ENCODE results near the gene DUOX1. TPM values are rescaled to one million over a fixed set of nuclear protein-coding genes. Genes with fewer than 3 reads are reported as not detected.

The DUOX1 gene
- total RNA-seq, 1 donor from 2014 or later, result 0.50 TPM

DNA sequence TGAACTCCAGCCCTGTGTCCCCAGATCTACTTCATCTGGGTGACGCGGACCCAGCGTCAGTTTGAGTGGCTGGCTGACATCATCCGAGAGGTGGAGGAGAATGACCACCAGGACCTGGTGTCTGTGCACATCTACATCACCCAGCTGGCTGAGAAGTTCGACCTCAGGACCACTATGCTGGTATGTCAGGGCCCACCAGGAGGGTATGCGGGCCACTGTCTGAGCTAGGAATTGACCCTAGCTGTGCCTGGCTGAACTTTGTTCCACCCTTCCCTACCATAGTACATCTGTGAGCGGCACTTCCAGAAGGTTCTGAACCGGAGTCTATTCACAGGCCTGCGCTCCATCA is 33.7 kb downstream of the DUOX1 start:
- Mint-ChIP-seq H3K4me3 (ENCODE audit: low read depth) (no peak overlapping the region), H3K4me1 (ENCODE audit: low read depth) (peaks cover 14% of the 10 kb centered on the region), H3K27ac (no peak overlapping the region), H3K36me3 (ENCODE audit: low read depth) (no peaks in the 10 kb centered on the region), H3K27me3 (ENCODE audit: low read depth) (no peaks in the 10 kb centered on the region), H3K9me3 (no peaks in the 10 kb centered on the region)
- intact Hi-C loops (cut with micrococcal nuclease), result loop anchor here (1.0 kb wide), 1 partner anchor 239 kb away; a partner anchor contains a TSS
- no peak for DNase-seq (ENCODE audit: low spot score)

DNA sequence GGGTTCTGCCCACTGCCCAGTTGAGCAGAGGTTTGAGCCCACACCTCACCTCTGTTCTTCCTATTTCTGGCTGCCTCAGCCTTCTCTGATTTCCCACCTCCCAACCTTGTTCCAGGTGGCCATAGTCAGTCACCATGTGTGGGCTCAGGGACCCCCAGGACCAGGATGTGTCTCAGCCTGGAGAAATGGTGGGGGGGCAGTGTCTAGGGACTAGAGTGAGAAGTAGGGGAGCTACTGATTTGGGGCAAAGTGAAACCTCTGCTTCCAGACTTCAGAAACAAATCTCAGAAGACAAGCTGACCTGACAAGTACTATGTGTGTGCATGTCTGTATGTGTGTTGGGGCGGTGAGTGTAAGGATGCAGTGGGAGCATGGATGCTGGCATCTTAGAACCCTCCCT is 35.1 kb downstream of the DUOX1 start:
- H3K4me3 Mint-ChIP-seq (ENCODE audit: low read depth), result peak overlapping the region; percentile 41
- H3K4me1 Mint-ChIP-seq (ENCODE audit: low read depth), result peaks cover 14% of the 10 kb centered on the region
- no peaks in the 10 kb centered on the region for H3K36me3 Mint-ChIP-seq (ENCODE audit: low read depth)
- peak overlapping the region; percentile 8 for H3K27ac Mint-ChIP-seq
- no peaks in the 10 kb centered on the region for H3K9me3 Mint-ChIP-seq
- intact Hi-C loops (cut with micrococcal nuclease), result no loop called here
- no peaks in the 10 kb centered on the region for H3K27me3 Mint-ChIP-seq (ENCODE audit: low read depth)
- no peak for DNase-seq (ENCODE audit: low spot score)

- peak overlapping the region; percentile 65 for H3K27ac Mint-ChIP-seq
- no peaks in the 10 kb centered on the region for H3K9me3 Mint-ChIP-seq
- H3K4me1 Mint-ChIP-seq (ENCODE audit: low read depth), result peaks cover 14% of the 10 kb centered on the region
- intact Hi-C loops (cut with micrococcal nuclease), result no loop called here
- no peaks in the 10 kb centered on the region for H3K27me3 Mint-ChIP-seq (ENCODE audit: low read depth)
- no peaks in the 10 kb centered on the region for H3K36me3 Mint-ChIP-seq (ENCODE audit: low read depth)
- peak overlapping the region; percentile 74 for H3K4me3 Mint-ChIP-seq (ENCODE audit: low read depth)
- no peak for DNase-seq (ENCODE audit: low spot score)
These were observed 35.7 kb downstream of the DUOX1 start for GRCh38 chr15:45165536-45165935.

DNA sequence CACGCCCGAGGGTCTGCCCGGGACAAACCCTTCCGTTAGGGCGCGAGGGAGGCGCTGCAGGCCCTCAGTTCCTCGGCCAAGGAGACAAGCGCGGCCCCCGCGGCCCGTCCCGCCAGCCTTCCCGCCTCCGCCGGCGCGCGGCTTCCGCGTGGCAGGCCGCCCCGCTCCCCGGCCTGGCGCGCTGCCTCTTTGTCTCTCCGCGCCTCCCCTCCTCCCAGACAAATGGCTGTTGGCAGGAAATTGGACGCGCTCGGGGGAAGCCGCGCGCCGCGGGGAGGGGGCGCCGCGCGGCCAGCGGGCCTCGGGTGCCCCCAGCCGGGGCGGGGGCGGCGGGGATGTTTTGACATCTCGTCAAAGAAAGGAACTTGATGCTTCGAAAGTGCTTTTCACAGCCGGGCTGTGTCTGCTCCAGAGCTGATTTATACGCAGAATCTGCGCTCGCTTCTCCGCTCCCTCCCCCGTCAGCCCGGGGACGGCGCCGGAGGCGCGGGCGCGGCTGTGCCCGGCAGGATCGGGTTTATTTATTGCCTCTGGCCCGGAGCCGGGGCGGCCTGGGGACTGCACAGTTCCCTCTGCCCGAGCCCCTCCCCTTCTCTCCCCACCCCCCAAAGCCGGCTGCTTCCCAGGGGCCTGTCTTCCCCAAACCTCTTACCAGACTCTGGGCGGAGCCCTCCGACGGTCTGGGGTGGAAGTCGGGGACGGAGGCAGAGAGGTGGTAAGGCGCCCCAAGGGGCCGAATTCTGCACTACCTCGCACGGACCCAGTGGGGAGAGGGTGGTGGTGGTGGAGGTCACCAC is 37.2 kb downstream of the DUOX1 start:
- intact Hi-C loops (cut with micrococcal nuclease), result loop anchor here (1.0 to 2.0 kb wide), 2 partner anchors 33 to 292 kb away; no protein-coding TSS in a partner anchor
- Mint-ChIP-seq H3K4me3 (ENCODE audit: low read depth) (peak overlapping the region; percentile 64), H3K27ac (peak overlapping the region; percentile 85), H3K36me3 (ENCODE audit: low read depth) (peaks cover 5% of the 10 kb centered on the region), H3K9me3 (no peaks in the 10 kb centered on the region), H3K27me3 (ENCODE audit: low read depth) (no peaks in the 10 kb centered on the region), H3K4me1 (ENCODE audit: low read depth) (peaks cover 14% of the 10 kb centered on the region)
- DNase-seq (ENCODE audit: low spot score), result peak; percentile 79

GRCh38 chr15:45167631-45168205 is 37.9 kb downstream of the DUOX1 start:
- peak overlapping the region; percentile 64 for H3K4me3 Mint-ChIP-seq (ENCODE audit: low read depth)
- no peak for DNase-seq (ENCODE audit: low spot score)
- H3K36me3 Mint-ChIP-seq (ENCODE audit: low read depth), result peaks cover 5% of the 10 kb centered on the region
- intact Hi-C loops (cut with micrococcal nuclease), result loop anchor here (1.0 to 2.0 kb wide), 2 partner anchors 33 to 291 kb away; no protein-coding TSS in a partner anchor
- H3K9me3 Mint-ChIP-seq, result no peaks in the 10 kb centered on the region
- no peaks in the 10 kb centered on the region for H3K27me3 Mint-ChIP-seq (ENCODE audit: low read depth)
- peaks cover 12% of the 10 kb centered on the region for H3K4me1 Mint-ChIP-seq (ENCODE audit: low read depth)
- peak overlapping the region; percentile 85 for H3K27ac Mint-ChIP-seq

GRCh38 chr15:45168286-45168685 is 38.5 kb downstream of the DUOX1 start:
- intact Hi-C loops (cut with micrococcal nuclease), result no loop called here
- H3K4me3 Mint-ChIP-seq (ENCODE audit: low read depth), result no peak overlapping the region

DNA sequence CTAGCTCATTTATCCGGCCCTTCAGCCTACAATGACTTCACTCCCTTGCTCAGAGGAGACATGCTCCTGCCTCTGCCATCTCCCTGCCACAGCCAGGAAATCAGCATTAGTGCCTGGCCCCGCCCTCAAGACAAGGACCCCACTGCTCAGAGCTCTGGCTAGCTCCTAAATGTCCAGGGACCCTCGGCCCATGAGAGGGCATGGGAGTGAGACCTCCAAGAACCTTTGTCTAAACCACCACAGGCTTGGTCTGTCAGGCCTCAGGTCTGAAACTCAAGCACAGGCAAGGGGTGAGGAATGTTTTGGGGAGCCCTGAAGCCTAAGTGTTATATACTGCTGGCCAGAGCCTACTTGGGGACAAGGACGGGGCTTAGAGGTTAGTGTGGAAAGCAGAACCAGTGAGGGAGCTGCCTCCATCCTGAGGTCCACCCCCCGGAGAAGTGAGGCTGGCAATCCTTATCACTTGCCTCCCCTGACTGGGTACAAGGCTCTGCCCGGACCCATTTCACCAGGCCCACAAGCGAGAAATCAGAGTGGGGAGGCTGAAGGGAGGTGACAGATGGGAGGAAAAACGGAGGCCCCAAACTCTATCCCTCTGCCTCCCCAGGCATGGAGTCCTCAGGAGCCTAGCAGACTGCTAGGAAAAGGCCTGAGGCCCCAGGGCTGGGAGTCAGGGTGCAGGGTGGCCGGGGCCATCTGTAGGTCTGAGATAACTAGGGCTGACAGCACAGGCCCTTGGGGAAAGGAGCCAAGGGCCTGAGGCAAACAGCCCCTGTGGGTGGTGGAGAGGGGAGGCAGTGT is 39.2 kb downstream of the DUOX1 start:
- H3K4me3 Mint-ChIP-seq (ENCODE audit: low read depth), result no peak overlapping the region
- H3K27me3 Mint-ChIP-seq (ENCODE audit: low read depth), result no peaks in the 10 kb centered on the region
- DNase-seq (ENCODE audit: low spot score), result no peak
- H3K27ac Mint-ChIP-seq, result no peak overlapping the region
- peaks cover 8% of the 10 kb centered on the region for H3K4me1 Mint-ChIP-seq (ENCODE audit: low read depth)
- peaks cover 5% of the 10 kb centered on the region for H3K36me3 Mint-ChIP-seq (ENCODE audit: low read depth)
- no peaks in the 10 kb centered on the region for H3K9me3 Mint-ChIP-seq
- intact Hi-C loops (cut with micrococcal nuclease), result no loop called here

More at GRCh38 chr15:45168286-45168685, 38.5 kb downstream of the DUOX1 start:
- H3K36me3 Mint-ChIP-seq (ENCODE audit: low read depth), result peaks cover 5% of the 10 kb centered on the region
- no peaks in the 10 kb centered on the region for H3K9me3 Mint-ChIP-seq
- H3K4me1 Mint-ChIP-seq (ENCODE audit: low read depth), result peaks cover 8% of the 10 kb centered on the region
- no peak for DNase-seq (ENCODE audit: low spot score)
- no peaks in the 10 kb centered on the region for H3K27me3 Mint-ChIP-seq (ENCODE audit: low read depth)
- no peak overlapping the region for H3K27ac Mint-ChIP-seq

DNA sequence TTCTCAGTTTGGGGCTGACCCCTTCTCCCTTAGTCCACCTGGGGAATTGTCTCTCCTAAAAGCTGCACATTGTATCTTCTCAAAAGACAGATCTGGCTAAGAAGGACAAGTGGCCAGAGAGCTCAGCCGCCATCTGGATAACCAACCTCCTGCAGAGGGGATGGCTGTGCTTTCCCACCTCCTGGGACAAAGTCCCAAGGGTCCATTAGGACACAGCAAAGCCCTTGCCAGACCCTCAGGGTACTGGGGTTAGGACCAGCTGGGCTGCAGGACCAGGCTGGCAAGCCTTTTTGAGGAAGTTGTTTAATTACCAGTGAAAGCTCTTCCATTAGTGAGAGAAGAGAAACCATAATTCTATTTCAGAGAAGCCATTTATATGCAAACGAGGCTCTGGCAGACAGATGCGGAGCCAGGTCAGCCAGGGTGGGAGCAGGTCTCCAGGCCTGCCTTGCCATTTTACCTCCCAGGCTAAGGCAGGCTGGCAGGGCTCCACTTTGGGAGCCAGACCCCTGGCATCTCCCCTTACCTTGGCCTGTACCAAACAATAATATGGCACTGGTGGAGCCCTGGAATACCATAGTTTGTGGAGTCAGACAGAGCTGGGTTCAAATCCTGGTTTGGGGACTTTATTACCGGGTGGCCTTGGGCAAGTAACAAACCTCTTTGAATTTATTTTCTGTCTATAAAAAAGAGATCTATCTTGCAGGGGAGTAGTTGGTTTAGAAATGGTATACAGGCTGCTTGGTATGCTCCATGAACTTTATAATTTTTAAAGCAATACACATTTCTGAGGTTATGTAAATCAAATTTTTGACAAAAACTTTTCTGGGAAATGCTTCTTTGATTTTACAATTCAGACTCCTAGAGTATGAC is 40.0 kb downstream of the DUOX1 start:
- Mint-ChIP-seq H3K4me1 (ENCODE audit: low read depth) (peaks cover 8% of the 10 kb centered on the region), H3K36me3 (ENCODE audit: low read depth) (peaks cover 5% of the 10 kb centered on the region), H3K4me3 (ENCODE audit: low read depth) (no peak overlapping the region), H3K27me3 (ENCODE audit: low read depth) (no peaks in the 10 kb centered on the region), H3K9me3 (no peaks in the 10 kb centered on the region), H3K27ac (no peak overlapping the region)
- no peak for DNase-seq (ENCODE audit: low spot score)
- intact Hi-C loops (cut with micrococcal nuclease), result no loop called here

GRCh38 chr15:45171912-45172311 is 42.1 kb downstream of the DUOX1 start:
- no peak overlapping the region for H3K4me3 Mint-ChIP-seq (ENCODE audit: low read depth)
- H3K27ac Mint-ChIP-seq, result no peak overlapping the region
- intact Hi-C loops (cut with micrococcal nuclease), result no loop called here
- H3K36me3 Mint-ChIP-seq (ENCODE audit: low read depth), result peaks cover 10% of the 10 kb centered on the region
- H3K27me3 Mint-ChIP-seq (ENCODE audit: low read depth), result no peaks in the 10 kb centered on the region
- H3K9me3 Mint-ChIP-seq, result no peaks in the 10 kb centered on the region
- H3K4me1 Mint-ChIP-seq (ENCODE audit: low read depth), result no peaks in the 10 kb centered on the region
- DNase-seq (ENCODE audit: low spot score), result no peak

DNA sequence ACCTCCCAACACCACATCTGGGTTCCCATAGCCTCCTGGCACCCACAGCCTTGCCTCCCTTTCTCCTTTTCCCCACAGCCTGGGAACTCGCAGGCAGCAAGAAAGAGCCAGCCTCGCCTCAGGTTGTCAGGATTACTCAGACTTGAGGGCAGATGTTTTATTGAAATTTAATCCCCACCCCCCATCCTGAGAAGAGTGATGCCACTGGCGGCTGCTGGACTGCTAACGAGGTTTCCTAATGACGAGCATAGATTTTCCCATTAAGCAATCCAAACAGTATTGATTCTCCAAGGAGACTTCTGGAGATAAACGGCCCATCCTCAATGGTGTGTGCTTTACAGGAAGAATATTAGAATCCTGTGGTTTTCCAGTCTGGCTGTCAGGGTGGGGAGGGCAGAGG is 44.3 kb downstream of the DUOX1 start:
- intact Hi-C loops (cut with micrococcal nuclease), result no loop called here
- no peaks in the 10 kb centered on the region for H3K4me1 Mint-ChIP-seq (ENCODE audit: low read depth)
- no peak for DNase-seq (ENCODE audit: low spot score)
- H3K4me3 Mint-ChIP-seq (ENCODE audit: low read depth), result no peak overlapping the region
- H3K36me3 Mint-ChIP-seq (ENCODE audit: low read depth), result peaks cover 16% of the 10 kb centered on the region
- no peaks in the 10 kb centered on the region for H3K27me3 Mint-ChIP-seq (ENCODE audit: low read depth)
- no peak overlapping the region for H3K27ac Mint-ChIP-seq
- H3K9me3 Mint-ChIP-seq, result no peaks in the 10 kb centered on the region

DNA sequence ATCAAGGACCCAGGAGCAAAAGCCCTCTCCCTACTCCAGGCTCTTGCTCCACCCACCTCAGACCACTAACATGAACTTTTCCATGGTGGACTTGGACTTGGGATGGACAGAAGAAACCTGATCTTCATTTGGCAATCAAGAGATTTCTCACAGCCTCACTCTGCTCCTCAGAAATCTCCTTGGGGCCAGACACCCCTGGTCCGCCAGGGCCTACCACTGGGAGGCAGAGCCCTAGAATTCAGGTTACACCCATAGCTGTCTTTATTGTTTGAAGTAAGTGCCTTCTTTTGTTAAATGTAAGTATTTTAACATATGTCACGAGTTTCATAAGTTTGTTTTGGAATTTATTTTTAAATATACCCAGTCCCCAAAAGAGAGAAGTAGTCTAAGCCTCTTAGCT is 44.8 kb downstream of the DUOX1 start:
- DNase-seq (ENCODE audit: low spot score), result no peak
- no peak overlapping the region for H3K4me3 Mint-ChIP-seq (ENCODE audit: low read depth)
- H3K4me1 Mint-ChIP-seq (ENCODE audit: low read depth), result no peaks in the 10 kb centered on the region
- no peaks in the 10 kb centered on the region for H3K9me3 Mint-ChIP-seq
- H3K27me3 Mint-ChIP-seq (ENCODE audit: low read depth), result no peaks in the 10 kb centered on the region
- peaks cover 16% of the 10 kb centered on the region for H3K36me3 Mint-ChIP-seq (ENCODE audit: low read depth)
- intact Hi-C loops (cut with micrococcal nuclease), result no loop called here
- no peak overlapping the region for H3K27ac Mint-ChIP-seq

GRCh38 chr15:45177285-45177684 is 47.5 kb downstream of the DUOX1 start:
- DNase-seq (ENCODE audit: low spot score), result no peak
- Mint-ChIP-seq H3K9me3 (no peaks in the 10 kb centered on the region), H3K4me1 (ENCODE audit: low read depth) (peaks cover 13% of the 10 kb centered on the region), H3K27me3 (ENCODE audit: low read depth) (no peaks in the 10 kb centered on the region), H3K4me3 (ENCODE audit: low read depth) (no peak overlapping the region), H3K27ac (no peak overlapping the region), H3K36me3 (ENCODE audit: low read depth) (peaks cover 11% of the 10 kb centered on the region)
- intact Hi-C loops (cut with micrococcal nuclease), result no loop called here
